SK-N-SH (cell line): ENCODE data around the gene HDHD5.

Source experiments
- EP300 ChIP-seq, 2 experiments: IDR thresholded peaks; 2 replicates each; pipeline versions ENCODE4 v1.4.0 to v1.6.1; 2012; ENCODE audit warnings: borderline replicate concordance in 1 of 2, low read depth in 1 of 2, low read length in 1 of 2
- EZH2phosphoT487 ChIP-seq: fragments of 200-600 bp; sonication (generic); IDR thresholded peaks from 2 replicates; pipeline ENCODE4 v1.6.1; 2017; ENCODE audit warnings: low read depth, mixed run types, mild to moderate bottlenecking, antibody characterized with exemption, moderate library complexity, borderline replicate concordance
- FOXM1 ChIP-seq: IDR thresholded peaks from 2 replicates; pipeline ENCODE4 v1.4.0; 2012; ENCODE audit warnings: low read depth, mild to moderate bottlenecking
- POLR2AphosphoS5 ChIP-seq: IDR thresholded peaks from 2 replicates; pipeline ENCODE4 v1.6.1; 2012; ENCODE audit warnings: low read depth, low read length
- RAD21 ChIP-seq: IDR thresholded peaks from 2 replicates; pipeline ENCODE4 v1.6.1; 2012; ENCODE audit warnings: mild to moderate bottlenecking, low read length
- RFX5 ChIP-seq: IDR thresholded peaks from 2 replicates; pipeline ENCODE4 v1.6.1; 2012; ENCODE audit warnings: mild to moderate bottlenecking, improper control_type of control experiment, low read length
- SIN3A ChIP-seq: IDR thresholded peaks from 2 replicates; pipeline ENCODE4 v1.6.1; 2012; ENCODE audit warnings: low read depth, mild to moderate bottlenecking, low read length, moderate library complexity, borderline replicate concordance
- TAF1 ChIP-seq: IDR thresholded peaks from 2 replicates; pipeline ENCODE4 v1.6.1; 2012; ENCODE audit warnings: low read depth, mild to moderate bottlenecking, low read length, moderate library complexity, borderline replicate concordance
- TF ChIP-seq, protein P1 (sequence below): fragments of 200-600 bp; sonication (generic); IDR thresholded peaks from 2 replicates; pipeline ENCODE4 v1.6.1; 2017; ENCODE audit warnings: antibody characterized with exemption, mild to moderate bottlenecking, moderate library complexity

DNA sequence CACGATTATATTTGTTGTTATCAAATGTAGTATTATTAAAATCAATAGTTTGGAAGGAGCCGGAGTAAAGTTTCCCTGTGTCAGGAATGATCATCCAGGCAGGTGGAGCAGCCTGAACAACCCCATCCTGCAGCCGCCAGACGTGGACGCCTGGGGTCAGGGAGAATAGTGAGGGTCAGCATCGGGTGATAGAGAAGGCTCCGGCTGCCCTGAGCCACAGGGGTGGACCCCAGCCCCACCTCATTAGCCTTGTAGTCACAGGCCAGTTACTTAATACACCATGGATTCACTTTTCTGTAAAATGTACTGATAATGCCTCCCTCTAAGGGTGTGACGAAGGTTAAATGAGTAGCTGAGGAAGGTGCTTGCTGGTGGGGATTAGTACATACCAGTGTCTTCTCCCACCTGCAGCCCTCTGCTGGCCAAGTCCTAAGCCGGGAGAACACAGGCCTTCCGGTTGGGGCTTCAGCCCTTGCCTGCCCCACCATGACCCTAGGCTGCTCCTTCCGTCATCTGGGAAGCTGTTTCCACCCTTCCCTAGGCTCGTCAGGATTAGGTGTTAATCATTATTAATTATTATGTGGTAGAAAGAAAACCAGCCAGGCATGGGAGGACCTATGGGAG, 52.8 kb downstream of the HDHD5 start:
- TF ChIP-seq, protein P1, sequence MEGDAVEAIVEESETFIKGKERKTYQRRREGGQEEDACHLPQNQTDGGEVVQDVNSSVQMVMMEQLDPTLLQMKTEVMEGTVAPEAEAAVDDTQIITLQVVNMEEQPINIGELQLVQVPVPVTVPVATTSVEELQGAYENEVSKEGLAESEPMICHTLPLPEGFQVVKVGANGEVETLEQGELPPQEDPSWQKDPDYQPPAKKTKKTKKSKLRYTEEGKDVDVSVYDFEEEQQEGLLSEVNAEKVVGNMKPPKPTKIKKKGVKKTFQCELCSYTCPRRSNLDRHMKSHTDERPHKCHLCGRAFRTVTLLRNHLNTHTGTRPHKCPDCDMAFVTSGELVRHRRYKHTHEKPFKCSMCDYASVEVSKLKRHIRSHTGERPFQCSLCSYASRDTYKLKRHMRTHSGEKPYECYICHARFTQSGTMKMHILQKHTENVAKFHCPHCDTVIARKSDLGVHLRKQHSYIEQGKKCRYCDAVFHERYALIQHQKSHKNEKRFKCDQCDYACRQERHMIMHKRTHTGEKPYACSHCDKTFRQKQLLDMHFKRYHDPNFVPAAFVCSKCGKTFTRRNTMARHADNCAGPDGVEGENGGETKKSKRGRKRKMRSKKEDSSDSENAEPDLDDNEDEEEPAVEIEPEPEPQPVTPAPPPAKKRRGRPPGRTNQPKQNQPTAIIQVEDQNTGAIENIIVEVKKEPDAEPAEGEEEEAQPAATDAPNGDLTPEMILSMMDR = no peak
- no peak for TF ChIP-seq SIN3A
- no peak for TF ChIP-seq EZH2phosphoT487
- no peak for TF ChIP-seq POLR2AphosphoS5
- TF ChIP-seq EP300 (IDR thresholded peaks at IDR 0.05; ENCODE audit: borderline replicate concordance in 1 of 2, low read depth in 1 of 2, low read length in 1 of 2) = no peak
- TF ChIP-seq TAF1 = no peak
- no peak for TF ChIP-seq RFX5
- no peak for TF ChIP-seq FOXM1
- TF ChIP-seq RAD21 = no peak
